ENCODE measurements around the gene RAB34. TPM values are rescaled to one million over a fixed set of nuclear protein-coding genes. Genes with fewer than 3 reads are reported as not detected.

RAB34 gene
- total RNA-seq, 1 donor from 2014 or later, result 81.3 TPM

DNA sequence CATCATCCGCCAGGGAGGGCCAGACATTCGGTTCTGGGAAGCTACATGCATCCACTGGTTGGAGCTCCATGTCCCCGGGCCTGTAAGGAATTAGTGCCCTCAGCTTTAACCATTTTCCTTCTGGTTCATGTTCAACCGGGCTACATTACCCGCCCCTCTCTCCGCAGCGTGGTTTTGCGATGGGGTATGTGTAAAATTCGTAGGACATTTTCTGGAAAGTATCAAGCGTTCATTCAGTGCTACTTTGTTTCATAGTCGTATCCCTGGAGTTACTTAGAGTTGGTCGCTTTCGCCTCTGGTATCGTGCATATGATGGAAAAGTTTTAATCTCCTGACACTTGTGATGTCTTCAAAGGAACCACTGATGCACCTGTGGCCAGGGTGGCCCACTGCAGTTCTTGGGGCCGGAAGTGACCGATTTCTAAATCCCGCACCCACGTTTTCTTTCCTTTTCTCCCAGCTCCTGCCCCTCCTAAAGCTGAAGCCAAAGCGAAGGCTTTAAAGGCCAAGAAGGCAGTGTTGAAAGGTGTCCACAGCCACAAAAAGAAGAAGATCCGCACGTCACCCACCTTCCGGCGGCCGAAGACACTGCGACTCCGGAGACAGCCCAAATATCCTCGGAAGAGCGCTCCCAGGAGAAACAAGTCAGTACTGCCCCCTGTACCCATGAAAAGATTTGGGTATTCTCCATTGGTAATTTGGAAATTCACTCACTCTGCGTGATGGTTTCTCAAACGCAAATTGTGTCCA is 2.8 kb upstream of the RAB34 start:
- DNase-seq (ENCODE audit: low spot score), result no peak
- ATAC-seq, result no peak
- intact Hi-C loops (cut with DNase I), result no loop called here

DNA sequence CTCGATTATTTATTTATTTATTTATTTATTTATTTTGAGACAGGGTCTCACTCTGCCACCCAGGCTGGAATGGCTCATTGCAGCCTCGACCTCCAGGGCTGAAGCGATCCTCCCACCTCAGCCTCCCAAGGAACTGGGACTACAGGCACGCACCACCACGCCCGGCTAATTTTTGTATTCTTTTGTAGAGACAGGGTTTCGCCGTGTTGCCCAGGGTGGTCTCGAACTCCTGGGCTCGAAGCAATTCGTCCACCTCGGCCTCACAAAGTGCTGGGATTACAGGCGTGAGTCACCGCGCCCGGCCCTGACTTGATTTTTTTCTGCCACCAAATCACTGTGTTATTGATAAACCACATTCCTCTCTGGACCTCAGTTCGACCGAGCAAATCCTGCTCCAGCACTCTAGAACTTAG is 1.4 kb upstream of the RAB34 start:
- no peak for DNase-seq (ENCODE audit: low spot score)
- intact Hi-C loops (cut with DNase I), result no loop called here

DNA sequence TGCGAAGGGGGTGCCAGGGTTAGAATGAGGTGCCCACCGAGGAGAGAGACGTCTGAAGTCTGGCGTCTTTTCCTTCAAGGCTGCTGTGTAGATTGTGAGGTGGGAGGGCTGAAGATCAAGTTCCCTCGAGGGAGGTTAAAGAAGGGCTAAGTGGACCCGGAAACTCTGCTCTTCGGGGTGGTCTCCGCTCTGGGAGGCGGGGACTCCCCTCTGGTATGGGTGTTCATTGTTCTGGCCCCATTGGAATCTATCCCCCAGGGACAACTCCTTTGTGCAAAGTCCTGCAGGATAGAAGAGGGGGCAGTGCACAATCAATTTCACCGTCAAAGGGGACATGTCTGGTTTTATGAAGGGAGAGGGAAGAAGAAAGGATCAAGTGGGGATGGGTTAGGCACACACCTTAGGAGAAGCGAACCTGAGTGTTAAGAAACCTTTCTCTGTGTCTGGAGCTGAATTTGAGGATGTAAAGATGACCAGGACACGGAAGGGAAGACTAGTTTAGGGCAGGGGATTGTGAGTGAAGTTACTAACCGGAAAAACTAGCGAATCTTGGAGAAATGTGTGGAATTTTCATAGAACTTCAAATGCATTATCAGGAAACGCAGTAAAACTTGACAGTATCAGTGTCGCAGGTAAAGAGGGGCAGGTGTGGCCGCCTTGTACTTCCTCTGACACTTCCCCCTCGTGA is 809 bp upstream of the RAB34 start:
- no peak for ATAC-seq
- intact Hi-C loops (cut with DNase I), result no loop called here
- no peak for DNase-seq (ENCODE audit: low spot score)

More for the DNA sequence above, 1.4 kb upstream of the RAB34 start:
- ATAC-seq, result no peak

DNA sequence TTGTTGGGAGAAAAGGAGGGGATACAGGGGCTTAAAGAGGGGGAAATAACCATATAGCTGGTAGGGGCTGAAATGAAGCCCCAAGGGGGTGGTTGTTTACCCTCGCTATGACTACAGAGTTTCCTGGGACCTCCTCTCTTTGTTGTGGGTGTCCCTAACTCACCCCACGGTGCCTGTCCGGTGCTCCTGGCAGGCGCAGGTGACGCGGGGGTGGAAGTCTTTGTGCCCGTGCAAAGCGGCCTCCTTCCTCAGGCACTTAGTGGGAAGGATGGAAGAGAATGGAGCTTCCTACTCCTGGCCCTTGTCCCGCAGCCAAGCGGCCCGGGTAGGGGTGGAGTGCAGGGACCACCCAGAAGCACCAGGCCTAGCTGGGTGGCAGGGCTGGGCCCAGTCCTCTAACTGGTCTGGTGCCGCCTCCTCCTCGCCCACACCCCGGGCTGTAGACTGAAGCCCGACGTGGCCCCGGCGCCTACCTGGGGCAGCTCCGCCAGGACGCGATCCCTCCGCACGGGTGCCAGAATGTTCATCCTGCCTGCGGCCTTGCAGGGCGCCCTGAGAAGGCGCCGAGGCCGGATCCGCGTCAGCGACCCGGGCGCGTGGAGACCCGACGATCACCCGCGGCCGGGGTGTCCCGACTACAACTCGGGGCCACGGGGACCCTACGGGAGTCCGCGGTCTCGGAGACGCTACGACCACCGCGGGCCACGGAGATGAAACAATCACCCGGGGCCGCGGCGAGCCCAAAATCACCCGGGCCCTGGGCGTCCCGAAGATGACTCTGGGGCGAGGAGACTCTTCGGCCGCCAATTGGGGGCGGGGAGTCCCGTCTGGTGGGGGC is 709 bp downstream of the RAB34 start:
- ATAC-seq (peak; percentile 1), DNase-seq (ENCODE audit: low spot score) (peak; percentile 76)
- intact Hi-C loops (cut with DNase I), result no loop called here

DNA sequence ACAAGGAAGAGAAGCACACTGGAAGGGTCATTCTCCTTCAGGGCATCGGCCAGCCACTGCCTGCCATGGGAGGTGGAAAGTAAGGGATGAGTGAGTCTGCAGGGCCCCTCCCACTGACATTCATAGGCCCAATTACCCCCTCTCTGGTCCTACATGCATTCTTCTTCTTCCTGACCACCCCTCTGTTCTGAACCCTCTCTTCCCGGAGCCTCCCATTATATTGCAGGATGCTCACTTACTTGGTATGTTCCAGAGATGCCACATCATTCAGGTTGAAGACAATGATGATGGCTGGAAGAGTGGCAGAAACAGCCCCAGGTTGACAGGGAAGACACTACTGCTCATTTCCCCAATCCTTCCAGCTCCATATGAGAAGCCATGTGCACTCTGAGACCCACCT is 2.5 kb downstream of the RAB34 start:
- ATAC-seq (no peak), DNase-seq (ENCODE audit: low spot score) (no peak)
- intact Hi-C loops (cut with DNase I), result no loop called here

DNA sequence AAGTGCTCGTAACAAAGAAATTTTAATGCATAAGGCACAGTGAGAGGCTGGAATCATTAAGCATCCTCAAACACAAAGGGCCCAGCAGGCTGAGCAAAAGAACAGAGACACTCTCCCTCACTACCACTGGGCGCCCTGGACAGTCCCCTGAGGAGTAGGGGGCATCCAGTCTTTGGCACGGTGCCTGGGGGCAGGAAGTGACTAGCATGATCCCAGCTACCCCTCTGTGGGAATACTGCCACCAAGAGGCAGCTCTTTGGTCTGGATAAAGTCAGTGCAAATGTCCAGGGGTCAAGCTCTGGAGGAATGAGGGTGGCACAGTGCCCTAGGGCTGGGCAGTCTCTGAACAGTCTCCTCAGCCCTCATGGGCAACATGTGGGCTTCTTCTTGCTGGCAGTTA is 3.4 kb downstream of the RAB34 start:
- intact Hi-C loops (cut with DNase I), result no loop called here
- ATAC-seq (no peak), DNase-seq (ENCODE audit: low spot score) (no peak)

DNA sequence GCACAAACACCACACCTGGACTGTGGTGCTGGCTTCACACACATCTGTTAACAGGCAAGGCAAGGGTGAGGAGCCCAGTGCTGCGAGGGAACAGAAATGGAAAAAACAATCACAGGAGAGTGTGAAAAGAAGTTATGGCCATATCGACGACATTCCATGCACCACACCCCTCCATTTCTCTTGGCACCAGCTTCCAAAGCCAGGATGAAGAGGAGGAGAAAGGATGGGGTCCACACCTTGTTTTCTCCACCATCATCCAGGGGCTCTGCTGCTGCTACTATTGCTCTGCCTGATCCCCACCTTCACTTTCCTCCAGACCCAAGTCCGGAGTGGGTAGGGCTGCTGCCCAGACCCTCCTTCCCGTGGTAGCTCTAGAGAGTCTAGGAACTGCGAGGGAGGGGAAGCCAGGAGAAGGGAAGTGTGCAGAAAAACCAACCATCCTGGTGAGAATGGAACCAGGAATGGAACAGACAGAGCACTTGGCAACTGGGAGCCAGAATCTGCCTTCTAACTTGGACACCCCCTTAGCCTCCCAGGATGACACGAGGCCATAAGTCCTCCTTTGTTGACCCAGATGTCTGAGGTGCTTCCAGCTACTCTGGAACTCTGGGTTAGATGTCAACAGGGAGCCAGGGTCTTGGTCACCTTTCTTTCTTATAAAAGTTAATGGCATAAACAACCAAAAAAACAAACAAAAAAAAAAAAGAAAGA is 4.8 kb downstream of the RAB34 start:
- ATAC-seq, result no peak
- no peak for DNase-seq (ENCODE audit: low spot score)
- intact Hi-C loops (cut with DNase I), result no loop called here

DNA sequence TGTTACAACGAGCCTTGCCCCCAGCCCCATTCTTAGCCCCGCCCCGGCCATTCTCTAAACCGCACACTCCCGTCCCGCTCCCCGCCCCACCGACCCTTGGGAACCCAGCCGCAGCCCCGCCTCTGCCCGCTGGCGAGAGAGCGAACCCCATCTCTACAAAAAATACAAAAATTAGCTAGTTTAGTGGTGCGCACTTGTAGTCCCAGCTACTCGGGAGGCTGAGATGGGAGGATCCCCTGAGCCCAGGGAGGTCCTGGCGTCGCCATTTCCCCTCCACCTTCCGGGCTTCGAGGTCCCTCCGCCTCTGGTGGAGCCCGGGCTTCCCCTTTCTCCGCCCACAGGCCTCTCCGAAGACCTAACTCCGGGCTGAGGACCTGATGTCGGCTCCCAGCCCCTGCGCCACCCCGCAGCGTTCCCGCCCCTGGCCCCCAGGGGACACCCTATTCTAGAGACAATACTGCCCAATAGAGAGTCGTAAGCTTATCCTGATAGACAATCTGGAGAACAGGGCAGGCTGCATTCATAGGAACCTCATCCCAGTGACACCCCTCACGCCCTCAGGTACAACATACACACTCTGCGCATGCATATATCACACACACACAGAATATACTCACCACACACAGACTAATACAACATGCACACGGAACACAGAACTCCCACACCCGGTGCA is 5.5 kb downstream of the RAB34 start:
- intact Hi-C loops (cut with DNase I), result no loop called here
- peak; percentile 80 for DNase-seq (ENCODE audit: low spot score)
- ATAC-seq, result peak; percentile 14

DNA sequence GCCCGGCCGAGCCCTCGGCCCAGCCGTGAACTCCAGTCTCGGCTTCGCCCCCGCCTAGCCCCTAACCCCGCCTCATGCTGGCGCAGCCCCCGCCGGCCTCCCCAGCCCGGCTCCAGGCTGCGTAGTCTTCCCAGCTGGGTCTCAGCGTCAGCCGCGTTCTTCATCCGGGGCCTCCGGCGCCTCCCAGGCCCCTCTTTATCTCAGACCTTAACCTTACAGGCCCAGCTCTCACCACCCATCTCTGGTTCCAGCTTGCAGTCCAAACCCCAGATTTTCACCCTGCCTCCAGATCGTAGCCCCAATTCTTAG is 6.0 kb downstream of the RAB34 start, which contains the start of gene PROCA1:
Gene PROCA1 (minus strand): TSS at position 166 of the 309 bp plus-strand sequence. CDS start 228 bp downstream, outside the sequence.
- no peak for DNase-seq (ENCODE audit: low spot score)
- intact Hi-C loops (cut with DNase I), result no loop called here
- peak; percentile 44 for ATAC-seq

DNA sequence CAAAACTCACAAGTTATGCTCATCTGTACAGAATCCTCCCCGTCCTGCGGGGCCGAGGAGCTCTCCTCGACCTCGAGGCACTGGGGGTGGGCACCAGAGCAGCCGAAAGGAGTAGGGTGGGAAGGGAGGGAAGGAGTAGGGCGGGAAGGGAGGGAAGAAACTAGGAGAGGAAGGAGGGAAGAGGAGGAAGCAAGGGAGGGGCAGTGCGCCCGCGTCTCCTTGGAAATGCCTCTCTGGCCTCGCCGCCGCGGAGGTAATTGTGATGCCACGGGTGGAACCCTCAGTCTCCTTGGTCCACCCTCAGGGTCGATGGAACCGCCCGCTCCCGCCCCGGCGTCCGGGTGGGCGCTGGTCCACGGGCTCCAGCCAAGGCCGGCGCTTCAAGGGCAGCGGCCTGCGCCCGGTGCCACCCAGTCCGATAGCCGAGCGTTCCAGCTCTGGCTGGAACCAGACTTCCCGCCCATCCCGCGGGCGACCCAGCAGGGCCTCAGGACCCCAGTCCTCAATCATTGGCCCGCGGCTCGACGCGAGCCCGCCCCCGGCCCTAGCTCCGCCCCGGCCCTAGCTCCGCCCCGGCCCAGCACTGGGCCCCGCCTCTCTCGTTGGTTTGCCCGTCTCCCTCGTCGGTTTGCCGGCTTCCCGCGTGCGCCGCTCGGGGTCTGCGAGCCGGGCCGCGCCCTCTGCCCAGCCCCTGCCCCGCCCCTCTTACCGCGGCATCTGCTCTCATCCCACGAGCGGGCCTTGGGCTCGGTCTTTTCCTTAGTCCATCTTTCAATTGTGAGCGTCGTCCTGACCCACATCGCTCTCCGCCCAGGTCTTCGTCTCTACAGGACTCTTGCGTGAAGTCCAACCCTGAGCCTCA is 6.6 kb downstream of the RAB34 start:
- ATAC-seq (peak; percentile 94), DNase-seq (ENCODE audit: low spot score) (peak; percentile 95)
- intact Hi-C loops (cut with DNase I), result no loop called here

DNA sequence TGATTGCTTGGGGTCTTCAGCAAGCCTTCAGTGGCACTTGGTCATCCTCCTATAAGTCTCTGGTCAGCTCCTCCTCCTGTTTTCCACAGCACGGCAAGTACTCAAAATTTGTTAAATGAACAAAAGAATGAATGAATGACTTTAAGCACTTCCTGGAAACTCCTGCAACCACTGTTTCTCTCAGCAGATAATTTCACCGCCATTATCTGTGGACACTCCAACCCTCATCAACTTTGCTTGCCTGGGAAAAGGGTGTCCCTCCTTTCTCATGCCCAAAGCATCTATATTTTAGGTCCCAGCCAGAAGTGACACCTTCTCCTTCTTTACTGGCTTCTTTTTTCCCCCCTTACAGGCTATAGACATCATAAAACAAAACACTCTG is 10.3 kb downstream of the RAB34 start:
- DNase-seq (ENCODE audit: low spot score), result no peak
- no peak for ATAC-seq
- intact Hi-C loops (cut with DNase I), result no loop called here

DNA sequence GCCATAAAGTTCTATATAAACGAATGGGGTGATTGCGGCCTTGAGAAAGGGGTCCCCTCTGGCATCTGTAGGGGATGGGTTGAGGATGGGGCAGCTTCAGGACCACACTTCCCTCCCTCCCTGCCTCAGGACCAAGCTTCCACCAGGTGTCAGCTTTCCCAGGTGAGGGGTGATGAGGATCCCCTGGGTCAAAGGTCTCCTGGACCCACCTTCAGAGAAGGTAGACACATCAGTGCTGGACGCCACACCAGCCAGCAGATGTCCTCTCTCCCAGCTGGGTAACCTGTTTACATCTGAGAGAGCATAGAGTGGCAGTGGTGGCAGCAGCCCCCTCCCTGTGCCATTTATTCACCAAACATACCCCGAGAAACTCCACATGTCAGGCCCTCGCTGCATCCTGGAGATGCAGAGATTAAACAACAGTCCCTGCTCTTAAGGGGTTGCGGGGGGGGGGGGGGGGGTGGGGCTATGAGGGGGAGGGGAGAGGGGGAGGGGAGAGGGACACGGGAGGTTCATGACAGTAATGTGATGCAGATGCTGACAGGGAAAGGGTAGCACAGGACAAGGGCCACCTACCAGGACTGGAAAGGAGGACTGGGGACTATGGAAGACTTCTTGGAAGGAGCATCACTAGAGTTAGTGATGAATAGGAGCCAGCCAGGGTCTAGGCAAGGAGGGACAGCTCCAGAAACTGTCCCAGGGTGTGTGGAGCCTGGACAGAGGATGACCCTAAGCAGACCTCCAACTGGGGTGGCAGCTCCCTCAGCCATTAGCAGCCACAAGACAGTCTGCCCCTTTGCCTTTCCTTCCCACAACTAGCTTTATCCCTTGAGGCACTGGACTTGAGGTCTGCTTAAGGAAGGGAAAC is 11.0 kb downstream of the RAB34 start:
- no peak for DNase-seq (ENCODE audit: low spot score)
- intact Hi-C loops (cut with DNase I), result no loop called here
- ATAC-seq, result no peak

DNA sequence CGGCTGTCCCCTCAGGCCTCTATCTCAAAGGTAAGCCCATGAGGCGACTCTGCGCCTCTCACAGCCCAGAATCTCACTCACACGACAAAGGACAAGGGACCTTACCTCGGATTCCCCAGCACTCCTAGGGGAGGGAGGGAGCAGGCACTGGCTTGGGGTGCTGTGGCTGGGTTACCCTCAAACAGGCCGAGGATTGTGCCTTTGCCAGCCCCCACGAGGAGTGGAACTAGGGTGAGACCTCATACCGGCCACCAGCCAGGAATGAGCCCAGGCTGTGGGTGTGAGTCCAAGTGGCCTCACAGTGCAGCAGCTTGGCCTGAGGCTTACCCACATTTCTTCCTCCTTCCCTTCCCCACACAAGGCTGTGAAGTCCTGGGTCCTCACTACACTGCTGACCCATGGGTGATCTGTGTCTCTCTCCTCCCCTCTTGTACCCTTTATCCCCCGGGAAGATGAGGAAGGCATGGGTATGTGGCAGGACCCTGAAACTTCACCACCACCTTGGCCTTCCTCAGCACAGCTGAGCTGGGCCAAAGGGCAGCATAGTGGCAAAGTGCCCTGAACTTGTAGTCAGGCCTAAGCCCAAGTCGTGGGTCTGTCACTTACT is 11.8 kb downstream of the RAB34 start:
- intact Hi-C loops (cut with DNase I), result no loop called here
- ATAC-seq (no peak), DNase-seq (ENCODE audit: low spot score) (no peak)

DNA sequence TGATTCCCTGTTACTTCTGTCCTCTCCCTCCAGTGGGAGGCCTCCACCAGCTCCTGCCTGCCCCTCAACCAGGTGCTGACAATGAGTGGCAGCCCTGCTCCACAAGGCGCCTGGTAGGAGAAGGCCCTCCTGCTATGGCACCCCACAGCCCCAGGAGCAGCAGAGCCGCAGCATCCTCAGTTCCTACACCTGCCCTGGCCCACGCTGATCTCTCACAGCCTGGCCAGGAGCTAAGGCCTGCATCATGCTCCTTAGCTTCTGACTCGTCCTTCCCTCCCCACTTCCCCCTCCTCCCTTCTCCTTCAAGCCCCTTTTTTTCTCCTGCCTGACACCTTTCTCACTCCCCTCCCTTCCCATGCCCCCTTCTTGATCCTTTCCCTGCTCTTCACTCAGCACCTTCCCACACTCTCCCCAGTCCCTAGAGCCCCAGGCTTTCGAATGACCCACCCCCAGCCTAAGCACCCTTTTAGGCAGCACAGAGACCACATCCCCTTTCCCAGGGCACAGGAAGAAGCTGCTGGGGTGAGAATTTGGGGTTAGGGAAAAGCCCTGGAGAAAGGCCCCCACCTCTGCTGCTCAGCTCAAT is 12.5 kb downstream of the RAB34 start:
- ATAC-seq, result no peak

DNA sequence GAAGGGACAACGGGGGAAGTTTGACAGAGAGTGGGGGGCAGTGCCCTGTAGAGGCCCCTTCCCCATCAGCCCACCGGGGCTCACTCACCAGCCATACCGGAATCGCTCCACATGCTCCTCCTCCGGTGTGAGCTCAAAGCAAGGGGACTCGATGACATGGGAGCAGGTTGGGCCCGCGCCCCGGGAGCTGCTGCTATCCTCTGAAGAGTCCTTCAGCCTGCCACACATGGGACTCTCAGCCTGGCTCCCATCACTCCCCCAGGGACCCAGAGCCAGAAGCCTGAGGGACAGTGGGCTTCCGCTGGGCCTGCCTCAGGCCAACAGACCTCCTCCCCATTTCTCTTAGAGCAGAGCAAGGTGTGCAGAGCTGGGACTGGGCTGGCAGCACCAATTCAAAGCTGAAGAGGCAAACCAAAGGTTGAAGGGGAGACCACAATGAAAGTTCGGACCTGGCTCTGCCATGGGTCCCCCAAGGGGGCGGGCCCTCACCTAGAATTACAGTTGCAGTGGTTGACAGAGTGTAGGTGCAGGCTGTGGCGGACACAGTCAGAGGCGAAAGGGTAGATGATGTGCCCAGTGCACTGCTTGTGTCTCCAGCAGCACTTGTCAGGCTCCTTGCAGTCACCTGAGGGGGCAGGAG is 13.3 kb downstream of the RAB34 start:
- ATAC-seq (no peak), DNase-seq (ENCODE audit: low spot score) (no peak)
- intact Hi-C loops (cut with DNase I), result no loop called here

More for the DNA sequence above, 12.5 kb downstream of the RAB34 start:
- DNase-seq (ENCODE audit: low spot score), result no peak
- intact Hi-C loops (cut with DNase I), result no loop called here

Measured in sciatic nerve (tissue), 2 donors.